ENCODE measurements around the gene RFLNA. TPM values are rescaled to one million over a fixed set of nuclear protein-coding genes. Genes with fewer than 3 reads are reported as not detected.

Gene RFLNA
- total RNA-seq, 6 experiments from 2014 or later = 0.12 to 0.31 TPM; not detected in 4

GRCh38 chr12:124309231-124309630, 14.3 kb downstream of the RFLNA start:
- intact Hi-C loops (cut with DNase I) = loop anchor here in 1 of 2 donors (10.0 kb wide), 1 partner anchor 374 kb away; no protein-coding TSS in a partner anchor
- H3K27me3 ChIP-seq = no peaks in the 10 kb centered on the region
- H3K36me3 ChIP-seq = no peaks in the 10 kb centered on the region
- no peaks in the 10 kb centered on the region for H3K4me1 ChIP-seq
- H3K27ac ChIP-seq = no peak overlapping the region
- ATAC-seq = no peak
- no peaks in the 10 kb centered on the region for H3K9me3 ChIP-seq
- H3K4me3 ChIP-seq = no peak overlapping the region
- WGBS (ENCODE audit: insufficient coverage, low coverage, low lambda C conversion rate, missing lambda C conversion rate) = no CpG with 5 or more reads among the region's 16 CpGs
- no peak for DNase-seq
- TF ChIP-seq CTCF (IDR thresholded peaks at IDR 0.05) (no peak), POLR2A (IDR thresholded peaks at IDR 0.05) (no peak)

DNA sequence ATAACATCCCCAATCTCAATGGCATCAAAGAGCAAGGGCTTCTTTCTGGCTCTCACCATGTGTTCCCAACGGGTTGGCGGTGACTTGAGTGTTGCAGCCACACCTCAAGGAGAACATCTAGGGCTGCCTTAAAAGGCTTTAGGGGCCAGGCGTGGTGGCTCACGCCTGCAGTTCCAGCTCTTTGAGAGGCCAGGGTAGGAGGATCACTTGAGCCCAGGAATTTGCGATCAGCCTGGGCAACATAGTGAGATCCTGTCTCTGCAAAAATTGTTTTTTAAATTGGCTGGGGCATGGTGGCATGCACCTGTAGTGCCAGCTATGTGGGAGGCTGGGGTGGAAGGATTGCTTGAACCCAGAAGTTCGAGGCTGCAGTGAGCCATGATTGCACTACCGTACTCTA, 14.9 kb downstream of the RFLNA start:
- WGBS (ENCODE audit: insufficient coverage, low coverage, low lambda C conversion rate, missing lambda C conversion rate) = no CpG with 5 or more reads among the region's 7 CpGs

GRCh38 chr12:124310178-124310577, 15.3 kb downstream of the RFLNA start:
- Histone ChIP-seq H3K36me3 (no peaks in the 10 kb centered on the region), H3K4me1 (no peaks in the 10 kb centered on the region), H3K27ac (no peak overlapping the region), H3K9me3 (no peaks in the 10 kb centered on the region), H3K27me3 (no peaks in the 10 kb centered on the region), H3K4me3 (no peak overlapping the region)
- no peak for TF ChIP-seq POLR2A (IDR thresholded peaks at IDR 0.05)
- TF ChIP-seq CTCF (IDR thresholded peaks at IDR 0.05) = no peak
- no peak for DNase-seq
- 61% methylated on average over 4 of the region's 4 CpGs for WGBS (ENCODE audit: insufficient coverage, low coverage, low lambda C conversion rate, missing lambda C conversion rate)
- ATAC-seq = no peak
- intact Hi-C loops (cut with DNase I) = no loop called here

More for the DNA sequence above, 14.9 kb downstream of the RFLNA start:
- TF ChIP-seq POLR2A (IDR thresholded peaks at IDR 0.05) = no peak
- TF ChIP-seq CTCF (IDR thresholded peaks at IDR 0.05) = no peak
- DNase-seq = no peak
- no peaks in the 10 kb centered on the region for H3K36me3 ChIP-seq
- no peak overlapping the region for H3K4me3 ChIP-seq
- intact Hi-C loops (cut with DNase I) = loop anchor here in 1 of 2 donors (10.0 kb wide), 1 partner anchor 375 kb away; no protein-coding TSS in a partner anchor
- no peak for ATAC-seq
- no peaks in the 10 kb centered on the region for H3K27me3 ChIP-seq
- no peaks in the 10 kb centered on the region for H3K4me1 ChIP-seq
- no peak overlapping the region for H3K27ac ChIP-seq
- no peaks in the 10 kb centered on the region for H3K9me3 ChIP-seq

GRCh38 chr12:124310785-124311184, 15.9 kb downstream of the RFLNA start:
- intact Hi-C loops (cut with DNase I) = no loop called here
- no peak for ATAC-seq
- no peaks in the 10 kb centered on the region for H3K4me1 ChIP-seq
- WGBS (ENCODE audit: insufficient coverage, low coverage, low lambda C conversion rate, missing lambda C conversion rate) = 70% methylated on average over 2 of the region's 3 CpGs
- H3K27ac ChIP-seq = no peak overlapping the region
- H3K36me3 ChIP-seq = no peaks in the 10 kb centered on the region
- TF ChIP-seq POLR2A (IDR thresholded peaks at IDR 0.05) (no peak), CTCF (IDR thresholded peaks at IDR 0.05) (no peak)
- no peaks in the 10 kb centered on the region for H3K9me3 ChIP-seq
- DNase-seq = no peak
- no peaks in the 10 kb centered on the region for H3K27me3 ChIP-seq
- H3K4me3 ChIP-seq = no peak overlapping the region
